H1 (cell line): Measurements from ENCODE around the gene POLR2H. TPM values are rescaled to one million over a fixed set of nuclear protein-coding genes. Genes with fewer than 3 reads are reported as not detected.

ENCODE experiments used
- CTCF ChIA-PET: fragments of 300-600 bp; sonication (Branson Sonifier 250); formaldehyde crosslinking; loops from one replicate; lab custom pipeline; 2021; ENCODE audit not compliant: partially characterized antibody; lab: Charles Lee
- POLR2A ChIA-PET: fragments of 300-600 bp; sonication (Branson Sonifier 250); formaldehyde crosslinking; loops from one replicate; lab custom pipeline; 2021; ENCODE audit warnings: inconsistent platforms; ENCODE audit not compliant: partially characterized antibody; lab: Charles Lee
- DNase-seq, 2 experiments: peaks; one replicate each; pipeline versions ENCODE4 v3.0.0 to v3.0.0-alpha.2; 2010 to 2022; ENCODE audit warnings: low spot score in 2 of 2, low read depth in 1 of 2, mixed read lengths in 1 of 2
- FAIRE-seq: peaks from 2 replicates; lab custom pipeline; 2011; peaks lifted over from hg19 to GRCh38; lab: Jason Lieb, UNC
- H2AFZ ChIP-seq: 2 replicates; pipeline ENCODE4 v1.8.1; 2012; ENCODE audit warnings: low read length, inconsistent platforms
- H2AK5ac ChIP-seq: 2 replicates; pipeline ENCODE4 v1.6.1; 2013; ENCODE audit warnings: low read depth, low read length
- H2BK120ac ChIP-seq: replicated peaks from 2 replicates; pipeline ENCODE3; 2013; ENCODE audit warnings: low read depth, low read length, inconsistent platforms
- H2BK12ac ChIP-seq: 2 replicates; pipeline ENCODE4 v1.6.1; 2013; ENCODE audit warnings: low read depth, low read length
- H2BK15ac ChIP-seq: 2 replicates; pipeline ENCODE4 v1.6.1; 2013; ENCODE audit warnings: low read length
- H2BK20ac ChIP-seq: 2 replicates; pipeline ENCODE4 v1.6.1; 2013; ENCODE audit warnings: low read length
- H2BK5ac ChIP-seq: 2 replicates; pipeline ENCODE4 v1.6.1; 2013; ENCODE audit warnings: low read depth, low read length
- H3K14ac ChIP-seq: 2 replicates; pipeline ENCODE4 v1.6.1; 2013; ENCODE audit warnings: inconsistent platforms; ENCODE audit not compliant: insufficient read length
- H3K18ac ChIP-seq: 2 replicates; pipeline ENCODE4 v1.6.1; 2013; ENCODE audit warnings: low read length; ENCODE audit errors: extremely low read depth
- H3K23ac ChIP-seq: 2 replicates; pipeline ENCODE4 v1.6.1; 2013; ENCODE audit warnings: inconsistent platforms; ENCODE audit not compliant: insufficient read length
- H3K23me2 ChIP-seq: 2 replicates; pipeline ENCODE4 v1.6.1; 2013; ENCODE audit warnings: low read depth, low read length
- H3K27ac ChIP-seq: 2 replicates; pipeline ENCODE4 v1.6.1; 2011; ENCODE audit warnings: low read depth, low read length, inconsistent platforms
- H3K27me3 ChIP-seq, 4 experiments: replicated peaks in 1 of 4; 1 replicate in 1 of 4; 2 replicates in 3 of 4; pipeline versions ENCODE4 v1.6.1 to v1.8.1; 2011 to 2013; ENCODE audit warnings: low read length in 3 of 4, mild to moderate bottlenecking in 3 of 4, inconsistent platforms in 2 of 4, mixed read lengths in 2 of 4, moderate library complexity in 1 of 4; ENCODE audit not compliant: control insufficient read depth in 3 of 4, insufficient read depth in 3 of 4; ENCODE audit errors: extremely low read depth in 1 of 4
- H3K36me3 ChIP-seq, 4 experiments: 2 replicates each; pipeline versions ENCODE4 v1.6.1 to v1.8.1; 2011 to 2013; ENCODE audit warnings: mild to moderate bottlenecking in 4 of 4, low read length in 3 of 4, moderate library complexity in 2 of 4, control low read depth in 1 of 4, inconsistent platforms in 1 of 4; ENCODE audit not compliant: insufficient read depth in 4 of 4, control insufficient read depth in 2 of 4
- H3K4ac ChIP-seq: replicated peaks from 2 replicates; pipeline ENCODE3; 2013; ENCODE audit warnings: low read length, low read depth, mixed read lengths, inconsistent platforms; ENCODE audit not compliant: insufficient read length
- H3K4me1 ChIP-seq, 4 experiments: replicated peaks in 1 of 4; 1 replicate in 1 of 4; 2 replicates in 3 of 4; pipeline versions ENCODE4 v1.6.1 to v1.8.1; 2011 to 2013; ENCODE audit warnings: low read length in 3 of 4, inconsistent platforms in 2 of 4, mixed read lengths in 1 of 4; ENCODE audit not compliant: insufficient read depth in 4 of 4, control insufficient read depth in 3 of 4
- H3K4me2 ChIP-seq, 2 experiments: 2 replicates each; pipeline versions ENCODE4 v1.6.1 to v1.8.1; 2011 to 2013; ENCODE audit warnings: low read depth in 2 of 2, low read length in 2 of 2, control low read depth in 1 of 2, inconsistent platforms in 1 of 2, mild to moderate bottlenecking in 1 of 2; ENCODE audit not compliant: insufficient read depth in 1 of 2
- H3K4me3 ChIP-seq, 4 experiments: fragments of 200-600, 300-600 bp in 1 of 4; sonication (generic), shearing (Covaris generic), sonication (Bioruptor Twin) in 1 of 4; 2 replicates each; pipeline versions ENCODE4 v1.5.1 to v1.8.1; 2011 to 2016; ENCODE audit warnings: low read length in 4 of 4, low read depth in 3 of 4, control low read depth in 2 of 4, inconsistent platforms in 2 of 4, mild to moderate bottlenecking in 2 of 4, mixed read lengths in 1 of 4, moderate library complexity in 1 of 4; ENCODE audit not compliant: insufficient read depth in 2 of 4; ENCODE audit errors: extremely low read depth in 1 of 4
- H3K56ac ChIP-seq: replicated peaks from 2 replicates; pipeline ENCODE3; 2013; ENCODE audit warnings: low read depth, mild to moderate bottlenecking, mixed read lengths, low read length, inconsistent platforms; ENCODE audit not compliant: insufficient read length
- H3K79me1 ChIP-seq: 2 replicates; pipeline ENCODE4 v1.6.1; 2013; ENCODE audit warnings: low read depth, low read length, control low read depth
- H3K79me2 ChIP-seq, 2 experiments: 2 replicates each; pipeline versions ENCODE4 v1.6.1 to v1.8.1; 2012 to 2013; ENCODE audit warnings: low read length in 2 of 2, mild to moderate bottlenecking in 2 of 2, inconsistent platforms in 1 of 2; ENCODE audit not compliant: insufficient read depth in 2 of 2, control insufficient read depth in 1 of 2
- H3K9ac ChIP-seq, 4 experiments: replicated peaks in 1 of 4; 1 replicate in 1 of 4; 2 replicates in 3 of 4; pipeline versions ENCODE4 v1.6.1 to v1.8.1; 2011 to 2013; ENCODE audit warnings: low read depth in 3 of 4, low read length in 3 of 4, control low read depth in 2 of 4, mild to moderate bottlenecking in 2 of 4, moderate library complexity in 2 of 4, inconsistent platforms in 1 of 4; ENCODE audit errors: extremely low read depth in 1 of 4
- H3K9me3 ChIP-seq, 2 experiments: 2 replicates each; pipeline versions ENCODE4 v1.6.1 to v1.8.1; 2012 to 2013; ENCODE audit warnings: mild to moderate bottlenecking in 2 of 2, moderate library complexity in 2 of 2, control low read depth in 1 of 2, inconsistent platforms in 1 of 2, low read depth in 1 of 2, low read length in 1 of 2, mixed read lengths in 1 of 2; ENCODE audit not compliant: insufficient read depth in 2 of 2
- H4K20me1 ChIP-seq, 2 experiments: replicated peaks in 1 of 2; 2 replicates each; pipeline versions ENCODE3 to v1.8.1; 2011 to 2013; ENCODE audit warnings: inconsistent platforms in 2 of 2, low read length in 2 of 2, mild to moderate bottlenecking in 1 of 2; ENCODE audit not compliant: insufficient read depth in 2 of 2, control insufficient read depth in 1 of 2
- H4K5ac ChIP-seq: 2 replicates; pipeline ENCODE4 v1.6.1; 2013; ENCODE audit warnings: low read length, low read depth, mixed read lengths, inconsistent platforms; ENCODE audit not compliant: insufficient read length
- H4K8ac ChIP-seq: 2 replicates; pipeline ENCODE4 v1.8.0; 2013; ENCODE audit warnings: mild to moderate bottlenecking, moderate library complexity, low read length, inconsistent platforms; ENCODE audit not compliant: insufficient read depth; ENCODE audit errors: extremely low read depth
- H4K91ac ChIP-seq: replicated peaks from 2 replicates; pipeline ENCODE3; 2013; ENCODE audit warnings: low read length, mixed read lengths, inconsistent platforms; ENCODE audit not compliant: insufficient read length
- TEAD4 ChIP-seq: IDR thresholded peaks from 2 replicates; pipeline ENCODE4 v1.6.1; 2012; ENCODE audit warnings: low read depth, low read length, inconsistent platforms, mixed read lengths
- WGBS, 2 experiments: shearing (Covaris generic) in 1 of 2; methylation state at CpG; one replicate each; pipeline versions ENCODE4 v1.1.6 to v1.1.7; 2013 to 2015; ENCODE audit warnings: low lambda C conversion rate in 2 of 2, mixed read lengths in 2 of 2, inconsistent platforms in 1 of 2, low coverage in 1 of 2, missing lambda C conversion rate in 1 of 2; ENCODE audit not compliant: insufficient replicate concordance in 2 of 2, insufficient coverage in 1 of 2, insufficient read length in 1 of 2; ENCODE audit errors: extremely low coverage in 1 of 2, missing lambda C conversion rate in 1 of 2; 5-methylcytosine and 5-hydroxymethylcytosine counted together
- polyA plus RNA-seq, 7 experiments: library from polyadenylated mRNA; depleted of rRNA in 3 of 7; stranded (reverse) in 5 of 7; unstranded in 2 of 7; fragments of >200 nt in 5 of 7; fragments of 200-250 nt in 2 of 7; gene quantifications; 1 replicate in 5 of 7; 2 replicates in 1 of 7; 4 replicates in 1 of 7; pipeline versions ENCODE4 v1.2.1 to v1.2.3, GENCODE V29; 2011 to 2013; ENCODE audit warnings: missing spikeins in 2 of 7, mixed read lengths in 2 of 7
- total RNA-seq: library from RNA; stranded (reverse); fragmentation: NEBNext Ultra II Directional; extraction: Animal tissue kit (Norgen Biotek cat#: 25700); gene quantifications from 2 replicates; pipeline ENCODE4 v1.2.1, GENCODE V29; 2021
- TF ChIP-seq, protein P1 (sequence below): IDR thresholded peaks from 2 replicates; pipeline ENCODE4 v1.6.1; 2012; ENCODE audit warnings: low read length, inconsistent platforms

Gene POLR2H
- total and polyA plus RNA-seq, 2 of the 8 experiments (the other 6 are each of a cell fraction or from before 2014, with no cell fraction given) = 113 to 335 TPM

DNA sequence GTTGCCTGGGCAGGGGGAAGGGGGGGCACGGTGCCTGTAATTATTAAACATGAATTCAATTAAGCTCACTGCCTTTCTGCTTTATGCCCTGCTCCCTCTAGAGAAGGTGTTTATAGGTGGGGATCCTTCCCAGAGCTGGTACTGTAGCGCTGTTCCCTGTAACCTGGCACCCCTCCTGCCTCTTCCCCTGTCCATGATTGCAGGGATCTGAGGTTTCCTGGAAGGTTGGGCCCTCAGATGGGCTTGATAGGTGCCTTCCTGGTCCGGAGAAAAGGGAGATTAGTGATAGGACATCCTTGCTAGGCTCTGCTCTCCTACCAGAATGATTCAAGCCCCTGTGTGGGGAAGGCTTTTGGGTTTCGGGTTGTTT is 26.2 kb upstream of the POLR2H start:
- Histone ChIP-seq H3K36me3 (peaks cover 29 to 46% (median 42%) of the 10 kb centered on the region in 4 experiments), H3K9me3 (no peaks in the 10 kb centered on the region)

More for the DNA sequence above, 26.2 kb upstream of the POLR2H start:
- H3K23me2 ChIP-seq = peaks cover 14% of the 10 kb centered on the region
- ChIA-PET CTCF (interaction anchor here (0.9 to 1.0 kb wide), 2 partner anchors 9 to 18 kb away, joined by 3 to 4 read pairs; no protein-coding TSS in a partner anchor), POLR2A (interaction anchor here (0.7 to 1.3 kb wide), 13 partner anchors 9 to 318 kb away, joined by 3 to 12 read pairs (median 4); partner anchors contain the start of gene ABCC5)
- H3K9ac ChIP-seq = peak overlapping the region in 3 of 4 experiments; percentile 44 to 87 (median 84); a peak in 5 of 7 replicates
- H3K4me2 ChIP-seq = peak overlapping the region; percentile 91 to 98
- no peak for TF ChIP-seq TEAD4
- TF ChIP-seq, protein P1, sequence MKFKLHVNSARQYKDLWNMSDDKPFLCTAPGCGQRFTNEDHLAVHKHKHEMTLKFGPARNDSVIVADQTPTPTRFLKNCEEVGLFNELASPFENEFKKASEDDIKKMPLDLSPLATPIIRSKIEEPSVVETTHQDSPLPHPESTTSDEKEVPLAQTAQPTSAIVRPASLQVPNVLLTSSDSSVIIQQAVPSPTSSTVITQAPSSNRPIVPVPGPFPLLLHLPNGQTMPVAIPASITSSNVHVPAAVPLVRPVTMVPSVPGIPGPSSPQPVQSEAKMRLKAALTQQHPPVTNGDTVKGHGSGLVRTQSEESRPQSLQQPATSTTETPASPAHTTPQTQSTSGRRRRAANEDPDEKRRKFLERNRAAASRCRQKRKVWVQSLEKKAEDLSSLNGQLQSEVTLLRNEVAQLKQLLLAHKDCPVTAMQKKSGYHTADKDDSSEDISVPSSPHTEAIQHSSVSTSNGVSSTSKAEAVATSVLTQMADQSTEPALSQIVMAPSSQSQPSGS = peak; percentile 36; the same call in 1 of the 2 replicates
- H4K91ac ChIP-seq = no peak overlapping the region
- H4K5ac ChIP-seq = no peak overlapping the region
- H2AFZ ChIP-seq = no peak overlapping the region
- no peaks in the 10 kb centered on the region for H3K27me3 ChIP-seq
- H3K23ac ChIP-seq = no peak overlapping the region
- peak overlapping the region; percentile 56 for H3K27ac ChIP-seq
- H2BK12ac ChIP-seq = no peak overlapping the region
- no peak for DNase-seq
- H3K14ac ChIP-seq = no peak overlapping the region
- no peak for FAIRE-seq
- no peak overlapping the region for H3K56ac ChIP-seq
- H3K4me3 ChIP-seq = peak overlapping the region; percentile 76 to 83 (median 80); a peak in 5 of 8 replicates
- H3K79me2 ChIP-seq = 0 out of 4 replicates have a peak, but pooled peaks cover 0 to 2% of the 10 kb centered on the region in 2 experiments
- H3K79me1 ChIP-seq = peaks cover 11% of the 10 kb centered on the region
- no peak overlapping the region for H2BK20ac ChIP-seq
- H4K20me1 ChIP-seq = peaks cover 20 to 38% of the 10 kb centered on the region in 2 experiments
- H2BK5ac ChIP-seq = peak overlapping the region; percentile 9; the same call in 1 of the 2 replicates
- no peak overlapping the region for H3K4ac ChIP-seq
- no peak overlapping the region for H2AK5ac ChIP-seq
- no peak overlapping the region for H4K8ac ChIP-seq
- 80% methylated on average over 4 of the region's 4 CpGs; no CpG with 5 or more reads in 1 of the 2 experiments for WGBS, 2 experiments
- H2BK15ac ChIP-seq = no peak overlapping the region
- no peak overlapping the region for H2BK120ac ChIP-seq
- no peak overlapping the region for H3K18ac ChIP-seq
- peaks cover 5 to 27% (median 18%) of the 10 kb centered on the region in 4 experiments for H3K4me1 ChIP-seq
